Right renal cortex interstitium (tissue), 3 donors: ENCODE measurements around the gene IGSF9B. TPM values are rescaled to one million over a fixed set of nuclear protein-coding genes. Genes with fewer than 3 reads are reported as not detected.

ENCODE experiments used
- DNase-seq, 3 donors: peaks; one replicate each; pipeline ENCODE4 v3.0.0-alpha.2; 2013; ENCODE audit warnings: low read depth in 3 of 3, low spot score in 2 of 3
- polyA plus RNA-seq, 3 donors: library from polyadenylated mRNA; unstranded; fragments of 120-200 nt; gene quantifications; one replicate each; pipeline ENCODE4 v1.2.1, GENCODE V29; 2013; ENCODE audit not compliant: insufficient read length in 3 of 3

IGSF9B gene
- polyA plus RNA-seq, 3 donors: 3.8 to 6.0 (median 4.8) TPM

DNA sequence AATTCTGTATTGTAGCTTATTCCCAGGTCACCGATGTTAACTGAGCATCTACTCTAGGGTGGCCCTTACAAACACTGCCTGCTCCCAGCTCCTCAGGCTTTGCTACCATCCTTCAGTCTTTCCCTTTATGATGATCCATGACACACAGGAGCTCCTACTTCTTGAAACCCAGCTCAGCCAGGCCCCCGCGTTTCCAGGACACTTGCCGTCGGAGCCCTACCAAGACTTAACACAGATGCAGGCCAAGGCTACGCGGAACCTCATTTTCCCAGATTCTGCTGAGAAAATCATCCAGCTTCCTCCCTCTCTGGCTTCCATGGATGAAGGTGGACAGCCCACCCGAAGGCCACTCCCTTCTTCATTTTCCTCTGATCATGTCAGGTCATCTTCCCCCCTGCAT lies 18.6 kb downstream of the IGSF9B start:
- no peak for DNase-seq

DNA sequence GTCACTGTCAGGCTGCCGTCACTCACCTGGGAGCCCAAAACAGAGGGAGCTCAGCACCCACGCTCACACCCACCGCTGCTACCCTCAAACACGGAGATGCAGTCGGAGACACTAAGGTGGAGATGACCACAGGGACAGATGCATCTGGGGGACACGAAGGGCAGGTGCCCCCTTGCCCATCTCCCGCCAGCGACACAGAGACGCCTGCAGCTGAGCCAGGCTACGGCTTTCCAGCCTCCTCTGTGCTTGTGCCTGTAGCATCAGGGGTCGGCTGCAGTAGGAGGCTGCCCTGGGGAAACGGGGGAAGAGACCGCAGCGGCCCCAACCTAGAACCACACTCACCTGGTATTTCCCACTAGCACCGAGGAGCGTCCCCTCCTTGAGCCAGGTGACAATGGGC lies 19.3 kb downstream of the IGSF9B start:
- DNase-seq: no peak

DNA sequence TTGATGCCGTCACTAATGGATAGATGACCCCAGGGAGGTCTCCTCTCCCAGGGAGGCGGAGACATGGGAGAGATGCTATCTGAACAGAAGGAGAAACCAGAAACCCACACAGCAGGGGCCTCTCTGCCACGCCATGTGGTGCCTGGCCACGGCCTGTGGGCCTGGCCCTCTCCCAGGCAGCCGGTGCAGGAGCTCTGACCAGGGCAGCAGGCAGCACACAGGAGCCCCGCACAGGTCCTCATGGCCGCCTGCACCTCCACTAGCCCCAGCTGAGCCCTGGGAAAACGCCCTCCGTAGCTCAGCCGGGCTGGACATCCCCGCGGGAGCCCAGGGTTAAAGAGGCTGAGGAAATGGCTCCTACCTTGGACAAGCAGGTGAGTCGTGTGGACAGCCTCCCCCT lies 19.8 kb downstream of the IGSF9B start:
- DNase-seq: no peak

DNA sequence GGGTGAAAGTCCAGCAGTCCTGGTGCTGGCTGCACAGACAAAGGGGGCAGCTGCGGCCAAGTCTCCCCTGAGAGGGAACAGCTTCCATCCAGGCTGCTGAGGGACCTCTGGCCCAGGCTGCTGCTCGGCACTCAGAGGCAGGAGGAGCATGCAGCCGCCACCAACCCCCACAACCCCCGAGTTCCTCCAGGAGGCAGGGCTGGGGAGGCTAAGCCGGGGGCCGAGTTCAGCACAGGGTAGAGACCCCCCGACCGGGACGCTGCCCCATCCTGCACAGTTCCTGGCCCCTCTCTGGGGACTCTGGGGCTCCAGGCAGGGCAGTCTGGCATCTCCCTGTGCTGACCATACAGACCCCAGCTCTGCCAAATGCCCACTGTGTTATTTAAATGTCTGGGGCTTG lies 20.2 kb downstream of the IGSF9B start:
- DNase-seq: no peak

DNA sequence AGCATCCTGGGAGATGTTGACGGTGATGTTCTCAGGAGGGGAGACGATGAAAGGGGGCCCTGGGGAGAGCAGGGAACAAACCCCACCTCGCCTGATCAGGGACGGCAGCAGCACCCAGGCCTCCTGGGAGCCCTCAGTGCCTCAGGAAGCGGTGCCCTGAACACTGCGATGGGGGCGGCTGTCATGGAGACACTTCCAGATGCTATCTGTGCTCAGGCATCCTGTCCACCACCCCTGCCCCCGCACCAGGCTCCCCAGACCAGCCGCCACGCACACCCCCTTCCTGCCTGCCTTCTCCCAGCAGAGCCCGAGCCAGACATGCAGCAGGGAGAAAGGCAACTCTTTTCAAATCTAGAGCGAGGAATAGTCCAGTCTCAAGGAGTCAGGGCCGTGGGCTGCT lies 20.6 kb downstream of the IGSF9B start:
- no peak for DNase-seq

DNA sequence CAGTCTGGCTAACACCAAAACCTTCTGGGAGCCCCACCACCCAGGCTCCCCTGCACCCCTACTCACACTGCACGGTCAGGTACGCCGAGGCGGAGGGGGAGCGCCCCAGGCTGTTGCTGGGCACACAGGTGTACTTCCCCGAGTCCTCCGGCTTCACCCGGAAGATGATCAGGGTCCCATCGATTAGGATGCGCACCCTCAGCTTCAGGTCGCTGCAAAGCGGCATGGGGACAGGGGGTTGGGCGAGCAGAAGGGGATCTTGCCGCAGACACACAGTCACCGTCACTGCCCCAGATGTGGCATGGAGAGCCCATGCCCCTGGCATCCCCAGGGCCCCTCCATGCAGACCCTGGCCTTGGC lies 21.2 kb downstream of the IGSF9B start:
- DNase-seq: no peak

DNA sequence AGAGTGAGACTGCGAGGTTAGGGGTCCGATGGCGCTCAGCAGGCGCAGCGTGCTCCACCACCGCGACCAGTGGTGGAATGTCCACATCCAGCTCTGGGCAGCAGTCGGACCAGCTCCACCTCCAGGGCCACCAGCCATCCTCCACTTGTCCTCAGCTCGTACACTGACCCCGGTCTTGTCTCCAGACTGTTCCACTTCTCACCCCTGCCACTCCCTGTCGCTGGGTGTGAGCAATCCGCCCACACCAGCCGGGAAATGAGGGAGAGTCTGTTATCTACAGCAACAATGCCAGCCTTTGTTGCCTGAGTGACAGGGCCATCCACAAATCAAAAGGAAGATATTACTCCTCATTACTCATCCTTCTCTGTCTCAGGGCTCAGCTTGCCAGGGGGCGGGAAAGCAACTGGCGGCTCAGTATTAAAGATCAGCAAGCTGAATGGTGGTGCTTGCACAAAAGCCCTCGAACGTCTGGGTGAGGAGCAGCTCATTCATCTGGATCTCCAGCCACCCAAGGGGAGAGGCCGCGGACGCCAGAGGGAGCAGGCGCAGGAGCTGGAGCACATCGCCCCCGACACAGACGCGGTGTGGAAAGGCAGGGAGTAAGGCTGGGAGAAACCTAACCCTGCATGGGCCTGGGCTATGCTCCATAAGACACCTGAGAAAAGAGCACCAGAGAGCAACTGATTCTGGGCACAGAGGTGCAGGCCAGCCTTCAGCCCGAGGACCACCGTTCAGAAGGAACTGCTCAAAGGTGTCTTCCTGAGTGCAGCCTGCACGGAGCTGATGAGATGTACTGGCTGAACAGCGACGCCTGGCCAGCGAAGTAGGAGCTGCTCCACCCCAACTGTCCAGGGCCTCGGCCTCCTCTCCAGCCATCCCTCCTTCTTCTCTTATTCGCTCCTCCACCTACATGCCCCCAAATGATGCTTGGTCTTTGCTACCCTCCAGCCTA lies 21.9 kb downstream of the IGSF9B start:
- DNase-seq: no peak

DNA sequence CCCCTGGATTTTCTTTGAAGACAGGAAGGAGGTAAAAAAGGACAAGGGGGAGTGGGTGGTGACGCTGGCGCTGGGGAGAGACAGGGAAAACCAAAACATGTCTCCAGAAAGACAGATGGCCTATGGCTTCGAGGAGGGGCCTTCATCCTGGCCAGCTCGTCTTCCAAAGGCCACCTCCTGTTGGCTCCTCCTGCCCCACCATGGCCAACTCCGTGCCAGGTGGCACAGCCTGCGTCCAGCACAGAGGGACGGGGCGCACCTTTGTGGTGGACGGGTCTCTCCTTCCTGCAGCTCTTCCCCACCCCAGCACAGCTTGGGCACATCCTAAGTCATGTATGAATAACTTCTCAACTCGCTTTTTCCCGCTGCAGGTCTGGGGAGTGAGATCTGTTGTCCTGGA lies 22.7 kb downstream of the IGSF9B start:
- DNase-seq: no peak

DNA sequence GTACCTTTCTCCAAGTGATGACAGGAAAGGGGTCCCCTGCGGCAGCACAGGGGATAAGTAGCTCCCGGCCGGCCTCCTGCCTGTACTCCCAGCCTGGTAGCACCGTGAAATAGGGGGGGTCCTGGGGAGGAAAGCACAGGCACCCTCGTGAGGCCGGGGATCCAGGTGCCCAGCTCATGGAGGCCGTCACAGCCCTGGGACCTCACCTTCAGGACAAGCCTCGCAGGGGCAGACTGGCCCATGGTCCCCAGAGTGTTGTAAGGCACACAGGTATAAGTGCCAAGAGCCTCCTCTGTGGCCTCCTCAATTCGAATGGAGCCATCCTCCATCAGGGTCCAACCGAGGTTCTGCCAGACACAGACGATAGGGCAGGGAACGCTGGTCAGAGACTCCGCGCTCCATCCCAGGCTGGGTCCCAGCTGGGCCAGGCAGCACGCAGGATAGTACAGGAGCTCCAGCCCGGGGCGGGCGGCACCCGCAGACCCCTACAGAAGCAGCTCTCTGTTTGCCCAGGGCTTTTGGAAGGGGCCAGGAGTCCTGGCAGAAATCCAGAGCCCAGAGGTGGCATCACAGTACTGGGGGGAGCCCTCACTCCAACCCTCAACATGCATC lies 25.2 kb downstream of the IGSF9B start:
- no peak for DNase-seq

DNA sequence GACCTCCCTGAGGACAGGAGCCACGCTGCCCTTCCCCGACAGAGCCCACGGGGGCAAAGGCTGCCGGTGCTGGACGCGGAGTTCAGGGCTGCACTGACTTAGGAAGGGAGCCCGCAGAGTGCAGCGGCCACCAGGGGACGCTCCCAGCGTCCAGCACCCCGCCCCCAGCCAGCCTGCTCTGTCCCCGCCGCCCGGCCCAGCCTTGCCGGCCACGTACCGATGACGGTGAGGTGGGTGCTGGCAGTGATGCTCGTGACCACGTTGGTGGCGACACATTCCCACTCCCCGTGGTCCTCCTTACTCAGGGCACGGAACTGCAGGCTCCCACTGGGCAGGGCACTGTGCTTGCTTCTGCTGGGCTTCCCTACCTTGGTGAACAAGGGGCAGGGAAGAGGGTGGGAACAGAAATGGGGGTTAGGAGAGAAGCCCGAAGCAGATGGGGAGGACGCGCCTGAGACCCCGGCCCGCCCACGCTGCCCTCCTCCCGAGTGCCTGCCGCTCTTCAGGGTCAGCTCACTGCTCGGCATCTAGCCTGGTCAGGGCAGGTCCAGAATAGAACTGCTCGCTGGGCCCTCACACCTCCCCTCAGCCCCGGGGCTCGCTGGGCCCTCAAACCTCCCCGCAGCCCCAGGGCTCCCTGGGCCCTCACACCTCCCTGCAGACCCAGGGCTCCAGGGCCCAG lies 25.9 kb downstream of the IGSF9B start:
- DNase-seq: no peak

DNA sequence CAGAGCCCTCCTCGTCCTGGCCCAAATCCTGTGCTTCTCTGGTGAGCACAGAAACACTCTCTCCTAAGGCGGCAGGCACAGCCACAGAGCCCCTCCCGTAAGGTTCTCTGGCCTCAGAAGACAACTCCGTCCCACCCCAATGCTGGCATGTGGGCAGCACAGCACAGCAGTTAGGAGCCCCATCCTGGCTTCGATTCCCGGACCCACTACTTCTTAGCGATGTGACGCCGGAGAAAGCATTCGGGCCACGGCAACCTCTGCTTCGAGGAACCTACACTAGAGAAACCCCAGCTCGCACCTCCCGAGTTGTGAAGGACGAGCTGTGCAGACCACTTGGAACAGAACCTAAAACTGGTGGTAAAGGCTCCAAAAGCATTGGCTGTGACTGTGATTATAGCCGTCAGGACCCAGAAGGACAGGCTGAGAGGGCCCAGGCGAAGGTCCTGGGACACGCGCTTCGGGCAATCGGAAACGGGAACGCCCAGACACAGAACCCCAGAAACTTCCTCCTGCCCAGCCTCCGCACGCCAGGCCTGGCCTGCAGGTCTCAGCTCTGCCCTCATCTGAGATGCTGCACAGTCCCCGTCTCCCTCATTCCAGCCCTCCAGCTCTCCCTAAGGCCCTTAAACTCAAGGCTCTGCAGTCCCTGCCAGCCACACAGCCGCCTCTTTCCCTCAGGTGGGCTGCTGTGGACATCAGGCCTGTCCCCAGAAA lies 26.6 kb downstream of the IGSF9B start:
- DNase-seq: no peak

DNA sequence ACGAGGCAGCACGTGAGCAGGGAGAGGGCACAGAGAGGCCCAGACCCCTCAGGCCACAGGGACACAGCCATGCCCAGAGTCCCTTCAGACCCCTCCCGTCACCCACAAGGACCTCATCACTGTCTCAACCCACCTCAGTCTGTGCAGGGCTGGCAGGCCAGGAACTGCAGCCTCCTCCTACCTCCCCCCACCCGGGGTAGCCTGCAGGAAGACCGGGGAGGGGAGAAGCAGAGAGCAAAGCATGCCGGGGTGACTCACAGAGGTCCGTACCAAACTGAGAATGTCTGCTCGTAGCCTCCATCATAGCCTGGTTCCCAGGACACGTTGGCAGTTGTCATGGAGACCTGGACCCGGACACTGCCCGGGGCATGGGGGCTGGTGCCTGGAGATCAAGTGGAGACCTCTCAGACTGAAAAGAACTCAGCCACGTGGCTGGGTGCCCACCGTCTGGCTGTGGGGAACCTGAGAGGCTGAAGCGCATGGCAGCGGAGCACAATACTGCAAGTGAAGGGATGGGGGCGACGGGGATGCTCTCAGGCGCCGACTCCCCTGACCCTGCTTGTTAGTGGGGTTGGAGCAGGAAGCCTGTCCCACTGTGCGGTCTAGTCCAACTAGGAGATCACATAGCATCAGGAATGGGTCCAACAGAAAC lies 27.2 kb downstream of the IGSF9B start:
- DNase-seq: no peak

DNA sequence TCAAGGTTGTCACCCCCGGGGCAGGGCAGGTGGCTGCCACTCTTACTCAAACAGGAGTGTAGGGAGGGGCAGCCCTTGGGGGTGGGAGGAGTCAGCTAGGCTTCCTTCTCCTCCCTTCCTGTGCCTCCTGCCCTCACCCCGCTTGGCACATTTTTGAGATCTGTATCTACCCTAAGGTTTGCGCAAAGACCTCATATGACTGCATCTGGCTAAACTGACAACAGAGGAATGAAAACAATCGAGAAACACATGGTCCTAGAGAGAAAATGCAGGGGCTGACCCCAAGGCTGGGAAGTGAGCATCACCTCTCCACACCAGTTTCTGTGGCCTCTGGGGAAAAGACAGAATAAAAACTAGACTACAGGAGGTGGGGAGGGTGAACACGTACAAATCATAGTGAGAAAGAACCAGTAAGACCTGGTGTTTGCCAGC lies 28.1 kb downstream of the IGSF9B start:
- no peak for DNase-seq

DNA sequence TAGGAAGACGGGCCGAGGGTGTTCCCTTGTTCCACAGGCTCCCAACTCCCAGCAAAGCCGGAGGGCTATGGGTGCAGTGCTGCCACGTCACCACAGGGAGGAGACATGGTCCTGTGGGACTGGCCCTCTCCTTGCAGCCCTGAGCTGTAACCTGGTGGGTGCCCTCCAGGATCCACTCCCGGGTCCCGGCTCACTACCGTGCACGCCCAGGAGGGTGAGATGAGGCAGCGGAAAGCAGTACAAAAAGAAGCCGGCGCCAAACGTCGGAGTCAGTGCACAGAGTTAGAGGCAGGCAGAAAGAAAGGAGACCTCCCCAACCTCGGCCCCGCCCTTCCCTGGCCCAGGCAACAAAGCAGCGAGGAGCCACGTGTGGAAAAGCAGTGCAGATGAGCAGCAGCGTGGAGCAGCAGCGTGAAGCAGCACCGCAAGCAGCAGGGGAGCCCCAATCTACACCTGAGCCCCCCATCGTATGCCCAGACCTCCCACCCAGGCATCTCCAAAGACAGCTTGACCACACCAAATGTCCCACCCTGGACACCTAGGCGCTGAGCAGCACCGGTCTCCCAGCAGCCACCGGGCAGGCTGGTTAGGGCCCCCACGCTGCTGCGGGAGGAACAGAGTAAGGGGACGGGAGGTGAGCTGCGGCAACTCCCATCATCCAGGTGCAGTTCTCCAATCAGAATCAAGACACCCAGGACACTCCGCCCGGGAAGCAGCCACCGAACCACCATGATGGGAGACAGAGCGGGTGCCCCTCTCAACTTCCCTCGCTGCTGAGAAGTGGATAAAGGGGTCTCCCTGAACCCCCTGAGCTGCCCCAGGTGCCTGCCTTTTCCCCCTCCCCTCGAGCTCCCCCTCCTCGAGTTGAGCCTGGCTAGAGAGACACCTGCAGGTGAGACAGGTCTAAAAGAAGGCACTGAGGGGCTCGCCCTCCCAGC lies 28.8 kb downstream of the IGSF9B start:
- DNase-seq: no peak

DNA sequence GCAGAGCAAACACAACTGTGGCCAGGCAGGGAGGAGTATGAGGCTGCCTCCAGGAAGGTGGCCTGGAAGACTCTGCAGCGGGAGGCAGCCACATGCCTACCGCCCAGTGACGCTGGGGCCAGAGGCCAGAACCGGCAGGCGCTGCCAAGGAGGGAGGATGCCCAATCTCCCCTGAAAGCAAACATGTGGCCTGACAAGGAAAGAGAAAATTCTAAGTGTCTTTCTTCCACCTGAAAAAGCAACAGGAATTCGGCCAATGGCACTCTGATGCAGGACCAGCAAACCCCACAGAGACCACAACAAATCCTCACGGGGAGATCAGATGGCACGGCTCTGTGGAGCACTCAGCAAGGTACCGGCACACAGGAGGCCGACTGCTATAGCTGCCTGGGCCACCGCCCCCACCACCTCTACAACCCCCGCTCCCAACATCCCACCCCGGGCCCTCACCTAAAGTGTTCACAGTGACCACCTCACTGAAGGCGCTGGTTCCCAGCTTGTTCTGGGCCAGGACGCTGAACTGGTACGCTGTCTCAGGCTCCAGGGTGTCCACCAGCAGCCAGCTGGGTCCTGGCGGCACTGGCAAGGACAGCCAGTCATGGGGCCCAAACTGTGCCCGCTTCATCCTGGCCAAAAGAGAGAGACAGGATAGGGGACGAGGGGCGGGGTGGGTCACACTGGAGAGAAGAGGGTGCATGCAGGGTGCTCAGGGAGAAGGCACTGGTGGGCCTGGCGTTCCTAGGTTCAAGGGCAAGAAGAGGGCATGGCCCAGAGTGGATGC lies 30.1 kb downstream of the IGSF9B start:
- DNase-seq: no peak

DNA sequence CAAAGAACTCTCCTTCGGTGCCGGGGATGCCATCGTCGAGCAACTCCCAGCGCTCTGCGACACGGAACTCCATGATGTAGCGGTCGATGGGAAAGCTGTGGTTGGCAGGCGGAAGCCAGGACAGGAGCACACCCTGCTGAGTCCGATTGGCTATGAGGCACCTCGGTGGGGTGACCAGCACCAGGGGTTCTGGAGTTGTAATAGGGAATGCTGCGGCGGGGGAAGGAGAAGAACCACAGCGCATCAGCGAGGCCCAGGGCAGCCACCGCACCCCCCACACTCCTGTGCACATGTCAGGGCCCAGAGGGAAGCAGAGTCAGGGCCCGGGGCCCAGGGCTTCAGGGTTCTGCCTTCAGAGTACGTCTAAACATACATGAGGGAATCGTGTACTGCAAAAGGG lies 31.0 kb downstream of the IGSF9B start:
- DNase-seq: no peak

DNA sequence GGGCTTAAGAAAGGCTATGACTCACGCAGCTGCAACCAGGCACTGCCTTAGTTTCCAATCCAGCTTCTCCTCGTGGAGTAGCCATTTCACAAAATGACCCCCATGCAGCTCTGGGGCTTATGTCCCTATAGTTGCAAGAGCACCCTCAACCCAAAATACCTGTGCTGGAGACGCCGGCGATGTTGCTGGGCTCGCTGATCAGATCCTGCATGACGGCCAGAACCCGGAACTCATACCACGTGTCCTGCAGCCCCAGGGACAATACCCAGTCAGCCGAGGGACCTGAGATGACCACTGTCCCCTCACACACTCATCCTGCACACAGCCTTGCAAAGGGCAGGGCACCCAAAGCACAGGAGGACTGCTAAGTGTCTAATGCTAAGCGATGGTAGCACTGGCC lies 32.1 kb downstream of the IGSF9B start:
- no peak for DNase-seq

DNA sequence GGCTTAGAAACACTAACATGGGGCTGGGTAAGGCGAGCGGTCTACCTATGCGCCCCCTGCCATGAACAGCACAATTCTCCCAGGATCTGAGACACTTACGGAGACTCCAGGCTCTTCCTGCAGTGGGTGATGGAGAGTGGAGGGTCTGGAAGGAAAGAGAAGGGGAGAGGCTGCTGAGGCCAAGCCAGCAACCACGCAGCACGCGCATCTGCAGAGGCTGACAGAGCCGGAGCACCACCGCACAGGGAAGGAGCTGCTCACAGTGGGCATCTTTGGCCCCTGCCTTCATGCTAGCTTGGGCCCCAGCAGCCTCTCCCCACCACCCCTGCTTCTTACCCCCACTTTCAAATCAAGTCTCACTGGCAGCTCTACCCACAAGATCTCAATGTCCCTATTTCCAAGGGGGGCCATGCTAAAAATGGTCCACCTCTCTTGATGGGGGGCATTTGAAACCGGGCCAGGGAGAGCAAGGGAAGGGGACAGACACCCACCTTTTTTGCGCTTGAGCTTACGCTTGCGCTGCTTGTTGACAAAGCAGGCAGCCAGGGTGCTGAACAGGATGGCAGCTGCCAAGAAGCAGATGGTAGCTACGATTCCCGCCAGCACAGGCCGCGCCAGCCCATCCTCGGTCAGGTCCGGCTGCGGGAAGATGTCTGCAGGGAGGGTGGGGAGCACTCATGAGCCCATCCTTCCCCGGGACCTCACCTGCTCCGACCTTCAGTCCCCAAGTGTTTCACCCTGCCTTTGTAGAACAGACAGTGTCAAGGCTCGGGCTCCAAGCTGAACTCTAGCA lies 34.5 kb downstream of the IGSF9B start:
- no peak for DNase-seq
